HEK293 (cell line): ENCODE measurements around the gene GAD1.

Experiments
- CTCF ChIA-PET: fragments of 350-600 bp; formaldehyde crosslinking; extraction: SDS; loops from one replicate; lab custom pipeline; 2021; ENCODE audit warnings: antibody characterized with exemption; lab: Yijun Ruan, JAX
- POLR2A ChIA-PET: fragments of 300-600 bp; formaldehyde crosslinking; extraction: SDS; loops from one replicate; lab custom pipeline; 2020; ENCODE audit warnings: antibody characterized with exemption, inconsistent platforms; lab: Yijun Ruan, JAX
- H3K27ac ChIP-seq: fragments of 200-500 bp; sonication (Bioruptor generic); 2 replicates; pipeline ENCODE4 v1.5.1; 2014; ENCODE audit warnings: low read depth, low read length, control low read depth, inconsistent platforms; ENCODE audit errors: extremely low read depth
- H3K36me3 ChIP-seq, 2 experiments: fragments of 200-500 bp in 1 of 2; sonication (Bioruptor generic) in 1 of 2; 1 replicate in 1 of 2; 2 replicates in 1 of 2; pipeline ENCODE4 v1.5.1; 2014 to 2017; ENCODE audit warnings: inconsistent platforms in 2 of 2, low read length in 2 of 2; ENCODE audit not compliant: control insufficient read depth in 2 of 2, insufficient read depth in 1 of 2
- H3K4me1 ChIP-seq: fragments of 200-500 bp; sonication (Bioruptor generic); 2 replicates; pipeline ENCODE4 v1.5.1; 2014; ENCODE audit warnings: mild to moderate bottlenecking, low read length, inconsistent platforms; ENCODE audit not compliant: control insufficient read depth, insufficient read depth
- H3K4me3 ChIP-seq: 2 replicates; pipeline ENCODE4 v1.5.1; 2011; ENCODE audit warnings: low read depth, mild to moderate bottlenecking, control low read depth, low read length, moderate library complexity
- H3K9me3 ChIP-seq: fragments of 200-500 bp; sonication (Bioruptor generic); 2 replicates; pipeline ENCODE4 v1.5.1; 2014; ENCODE audit warnings: low read depth, low read length, inconsistent platforms; ENCODE audit not compliant: control insufficient read depth, insufficient read depth
- AEBP2 ChIP-seq: fragments of 450-650 bp; formaldehyde crosslinking; IDR thresholded peaks from 2 replicates; pipeline ENCODE4 v1.5.1; 2016; ENCODE audit warnings: missing biosample characterization, missing genetic modification characterization, borderline replicate concordance
- ATF2 ChIP-seq: fragments of 450-650 bp; formaldehyde crosslinking; IDR thresholded peaks from 2 replicates; pipeline ENCODE4 v1.5.1; 2016; ENCODE audit warnings: missing biosample characterization, missing genetic modification characterization, low read depth
- EGR2 ChIP-seq: fragments of 450-650 bp; formaldehyde crosslinking; IDR thresholded peaks from 2 replicates; pipeline ENCODE4 v1.5.1; 2016; ENCODE audit warnings: low read depth, missing biosample characterization, missing genetic modification characterization
- PATZ1 ChIP-seq: fragments of 450-650 bp; formaldehyde crosslinking; IDR thresholded peaks from 2 replicates; pipeline ENCODE4 v1.5.1; 2016; ENCODE audit warnings: missing biosample characterization, missing genetic modification characterization
- PRDM2 ChIP-seq: fragments of 450-650 bp; formaldehyde crosslinking; IDR thresholded peaks from 2 replicates; pipeline ENCODE4 v1.5.1; 2016; ENCODE audit warnings: missing biosample characterization, missing genetic modification characterization, borderline replicate concordance
- RBAK ChIP-seq: fragments of 450-650 bp; formaldehyde crosslinking; IDR thresholded peaks from 2 replicates; pipeline ENCODE4 v1.5.1; 2016; ENCODE audit warnings: missing biosample characterization, missing genetic modification characterization
- SETDB1 ChIP-seq: IDR thresholded peaks from one replicate; pipeline ENCODE4 v1.6.1; 2017; ENCODE audit warnings: mild to moderate bottlenecking, low read length, moderate library complexity, mixed read lengths; ENCODE audit not compliant: insufficient read length
- ZBTB1 ChIP-seq: fragments of 450-650 bp; formaldehyde crosslinking; IDR thresholded peaks from 2 replicates; pipeline ENCODE4 v1.5.1; 2016; ENCODE audit warnings: missing biosample characterization, missing genetic modification characterization
- ZNF132 ChIP-seq: fragments of 450-650 bp; formaldehyde crosslinking; IDR thresholded peaks from 2 replicates; pipeline ENCODE4 v1.5.1; 2017; ENCODE audit warnings: missing biosample characterization, missing genetic modification characterization, borderline replicate concordance
- ZNF146 ChIP-seq: fragments of 450-650 bp; formaldehyde crosslinking; IDR thresholded peaks from 2 replicates; pipeline ENCODE4 v1.5.1; 2016; ENCODE audit warnings: missing biosample characterization, missing genetic modification characterization
- ZNF2 ChIP-seq: fragments of 450-650 bp; formaldehyde crosslinking; IDR thresholded peaks from 2 replicates; pipeline ENCODE4 v1.5.1; 2016; ENCODE audit warnings: missing biosample characterization, missing genetic modification characterization
- ZNF423 ChIP-seq: fragments of 450-650 bp; formaldehyde crosslinking; IDR thresholded peaks from 2 replicates; pipeline ENCODE4 v1.5.1; 2016; ENCODE audit warnings: missing biosample characterization, missing genetic modification characterization
- ZNF473 ChIP-seq: fragments of 450-650 bp; formaldehyde crosslinking; IDR thresholded peaks from 2 replicates; pipeline ENCODE4 v1.5.1; 2017; ENCODE audit warnings: missing biosample characterization, missing genetic modification characterization
- ZNF558 ChIP-seq: fragments of 450-650 bp; formaldehyde crosslinking; IDR thresholded peaks from 2 replicates; pipeline ENCODE4 v1.5.1; 2016; ENCODE audit warnings: missing biosample characterization, missing genetic modification characterization
- ZNF658 ChIP-seq: fragments of 450-650 bp; formaldehyde crosslinking; IDR thresholded peaks from 2 replicates; pipeline ENCODE4; 2016; ENCODE audit warnings: missing biosample characterization, missing genetic modification characterization
- ZNF707 ChIP-seq: fragments of 450-650 bp; formaldehyde crosslinking; IDR thresholded peaks from 2 replicates; pipeline ENCODE4 v1.5.1; 2016; ENCODE audit warnings: missing biosample characterization, missing genetic modification characterization
- ZSCAN23 ChIP-seq: fragments of 450-650 bp; formaldehyde crosslinking; IDR thresholded peaks from 2 replicates; pipeline ENCODE4 v1.5.1; 2016; ENCODE audit warnings: missing biosample characterization, missing genetic modification characterization

GAD1 gene

GRCh38 chr2:170831115-170831514, 14.4 kb downstream of the GAD1 start:
- Histone ChIP-seq H3K4me3 (no peak overlapping the region), H3K36me3 (peaks cover 5 to 23% of the 10 kb centered on the region in 2 experiments)
- no peak for TF ChIP-seq ATF2 (tag by site-specific recombination)
- no peak for TF ChIP-seq ZNF558 (tag by site-specific recombination)
- TF ChIP-seq, all 188 proteins: peak for 0
- Histone ChIP-seq H3K9me3 (no peaks in the 10 kb centered on the region), H3K27ac (no peak overlapping the region), H3K4me1 (no peaks in the 10 kb centered on the region)
- ChIA-PET CTCF (interaction anchor here (0.6 kb wide), 1 partner anchor 920 kb away, joined by 3 read pairs; no protein-coding TSS in a partner anchor), POLR2A (no interaction called here)

- H3K9me3 ChIP-seq, result no peaks in the 10 kb centered on the region
- H3K27ac ChIP-seq, result no peak overlapping the region
- H3K36me3 ChIP-seq, result peaks cover 19 to 27% of the 10 kb centered on the region in 2 experiments
- TF ChIP-seq ZNF658 (tag by site-specific recombination) (no peak), ZNF473 (tag by site-specific recombination) (no peak), EGR2 (no peak), ZBTB1 (tag by site-specific recombination) (no peak), ZNF423 (no peak), ZNF707 (tag by site-specific recombination) (no peak), AEBP2 (no peak), ZNF2 (tag by site-specific recombination) (no peak), SETDB1 (no peak), PATZ1 (tag by site-specific recombination) (no peak), ZNF132 (tag by site-specific recombination) (no peak), ZSCAN23 (tag by site-specific recombination) (no peak), ZNF146 (tag by site-specific recombination) (no peak), PRDM2 (tag by site-specific recombination) (no peak), RBAK (tag by site-specific recombination) (no peak)
- TF ChIP-seq, all 188 proteins: peak for 0
- POLR2A ChIA-PET, result no interaction called here
- no peaks in the 10 kb centered on the region for H3K4me1 ChIP-seq
- no peak overlapping the region for H3K4me3 ChIP-seq
- CTCF ChIA-PET, result interaction anchor here (4.5 kb wide), 1 partner anchor 10 kb away, joined by 23 read pairs; no protein-coding TSS in a partner anchor
These were observed 19.3 kb downstream of the GAD1 start for GRCh38 chr2:170836027-170836426.
